Activated CD4-positive, alpha-beta T cell treated with anti-CD3 and anti-CD28 coated beads for 4 hours (primary cell): ENCODE measurements around the gene ALDH3B2.
A peak's percentile ranks its signal among the peaks of the same experiment; 100 is the strongest.
"Not testable (repeated sequence)": the region's sequence is repeated elsewhere in the genome, so short reads cannot be mapped to it uniquely, and the experiment has no call there.

Experiments used
- DNase-seq, 2 donors: peaks; one replicate each; pipeline ENCODE4 v3.0.0-alpha.2; 2020

The ALDH3B2 gene

GRCh38 chr11:67629386-67630227 is 44.8 kb downstream of the ALDH3B2 start, which contains the start of gene NUDT8:
Gene NUDT8, minus strand, starts transcription at chr11:67629937. Its CDS starts 26 bp downstream, at chr11:67629911.
- DNase-seq, result peak; percentile 84 to 85

GRCh38 chr11:67628710-67629385 is 45.6 kb downstream of the ALDH3B2 start:
- DNase-seq, result no peak

GRCh38 chr11:67627812-67628624 is 46.4 kb downstream of the ALDH3B2 start:
- DNase-seq, result no peak

GRCh38 chr11:67627441-67627811 is 47.0 kb downstream of the ALDH3B2 start:
- DNase-seq, result no peak

- no peak for DNase-seq
Measured at GRCh38 chr11:67626970-67627369, 47.5 kb downstream of the ALDH3B2 start.

GRCh38 chr11:67626131-67626833 is 48.1 kb downstream of the ALDH3B2 start:
- DNase-seq, result not testable (repeated sequence)

- not testable (repeated sequence) for DNase-seq
Measured at GRCh38 chr11:67623795-67624194, 50.6 kb downstream of the ALDH3B2 start.

GRCh38 chr11:67622905-67623304 is 51.5 kb downstream of the ALDH3B2 start:
- not testable (repeated sequence) for DNase-seq

GRCh38 chr11:67621928-67622327 is 52.5 kb downstream of the ALDH3B2 start:
- not testable (repeated sequence) for DNase-seq

- DNase-seq, result not testable (repeated sequence)
Measured at GRCh38 chr11:67620621-67621020, 53.8 kb downstream of the ALDH3B2 start.

- not testable (repeated sequence) for DNase-seq
Measured at GRCh38 chr11:67619683-67620618, 54.5 kb downstream of the ALDH3B2 start.

GRCh38 chr11:67618901-67619659 is 55.3 kb downstream of the ALDH3B2 start:
- not testable (repeated sequence) for DNase-seq

- DNase-seq, result no peak
Measured at GRCh38 chr11:67617243-67617953, 57.0 kb downstream of the ALDH3B2 start.

GRCh38 chr11:67616431-67617242 is 57.8 kb downstream of the ALDH3B2 start:
- DNase-seq, result no peak

- no peak for DNase-seq
Measured at GRCh38 chr11:67615728-67616430, 58.5 kb downstream of the ALDH3B2 start.

- DNase-seq, result peak; percentile 41 to 46
Measured at GRCh38 chr11:67614730-67615714, 59.4 kb downstream of the ALDH3B2 start.
